Activated naive CD4-positive, alpha-beta T cell treated with anti-CD3 and anti-CD28 coated beads, Interleukin-2, amount 50 U/mL, for 72 hours (primary cell): ENCODE measurements around the gene PIRT. TPM values are rescaled to one million over a fixed set of nuclear protein-coding genes. Genes with fewer than 3 reads are reported as not detected.

ENCODE experiments used
- ATAC-seq, 2 donors: fragments of 150-1000 bp; cut with Tn5 transposase; 2 replicates each; pipeline ENCODE4 v1.10.0; 2021; ENCODE audit warnings: mild to moderate bottlenecking in 2 of 2, moderate library complexity in 2 of 2
- DNase-seq, 2 donors: peaks; one replicate each; pipeline ENCODE4 v3.0.0; 2021 to 2022; ENCODE audit warnings: low spot score in 2 of 2
- H3K27ac Mint-ChIP-seq, 2 donors: one replicate each; pipeline ENCODE4 v1.8.0; 2022; ENCODE audit warnings: mild to moderate bottlenecking in 2 of 2, mixed read lengths in 2 of 2
- H3K36me3 Mint-ChIP-seq, 2 donors: one replicate each; pipeline ENCODE4 v1.8.0; 2022; ENCODE audit warnings: mixed read lengths in 2 of 2
- H3K9me3 Mint-ChIP-seq, 2 donors: one replicate each; pipeline ENCODE4 v1.8.0; 2022; ENCODE audit warnings: mixed read lengths in 2 of 2
- total RNA-seq, 2 donors: library from RNA; stranded (reverse); gene quantifications; one replicate each; pipeline ENCODE4 v1.2.3, GENCODE V29; 2022

PIRT gene
- total RNA-seq, 2 donors from 2014 or later, result not detected

GRCh38 chr17:10836966-10837590 lies 809 bp downstream of the PIRT start:
- ATAC-seq (no peak), DNase-seq (no peak)
- no peaks in the 10 kb centered on the region for H3K9me3 Mint-ChIP-seq
- H3K27ac Mint-ChIP-seq, result no peak overlapping the region
- H3K36me3 Mint-ChIP-seq, result no peaks in the 10 kb centered on the region

GRCh38 chr17:10836145-10836544 lies 1.7 kb downstream of the PIRT start:
- Mint-ChIP-seq H3K27ac (no peak overlapping the region), H3K9me3 (no peaks in the 10 kb centered on the region), H3K36me3 (no peaks in the 10 kb centered on the region)
- DNase-seq, result no peak
- no peak for ATAC-seq

GRCh38 chr17:10831696-10832095 lies 6.2 kb downstream of the PIRT start:
- ATAC-seq, result no peak
- no peaks in the 10 kb centered on the region for H3K36me3 Mint-ChIP-seq
- peak overlapping the region in 1 of 2 donors; percentile 22 for H3K27ac Mint-ChIP-seq
- no peak for DNase-seq
- H3K9me3 Mint-ChIP-seq, result no peaks in the 10 kb centered on the region

- H3K9me3 Mint-ChIP-seq, result no peaks in the 10 kb centered on the region
- ATAC-seq, result no peak
- H3K27ac Mint-ChIP-seq, result no peak overlapping the region
- DNase-seq, result no peak
- H3K36me3 Mint-ChIP-seq, result no peaks in the 10 kb centered on the region
Measured at GRCh38 chr17:10827898-10828552, 9.9 kb downstream of the PIRT start.

- DNase-seq (no peak), ATAC-seq (no peak)
- no peak overlapping the region for H3K27ac Mint-ChIP-seq
- no peaks in the 10 kb centered on the region for H3K9me3 Mint-ChIP-seq
- H3K36me3 Mint-ChIP-seq, result no peaks in the 10 kb centered on the region
Measured at GRCh38 chr17:10824874-10825273, 13.0 kb downstream of the PIRT start.

- no peak for DNase-seq
- ATAC-seq, result no peak
- Mint-ChIP-seq H3K9me3 (no peaks in the 10 kb centered on the region), H3K27ac (no peak overlapping the region), H3K36me3 (no peaks in the 10 kb centered on the region)
Measured at GRCh38 chr17:10821770-10822169, 16.1 kb downstream of the PIRT start.

- no peak overlapping the region for H3K27ac Mint-ChIP-seq
- ATAC-seq, result no peak
- H3K9me3 Mint-ChIP-seq, result no peaks in the 10 kb centered on the region
- DNase-seq, result no peak
- H3K36me3 Mint-ChIP-seq, result no peaks in the 10 kb centered on the region
Measured at GRCh38 chr17:10821054-10821453, 16.8 kb downstream of the PIRT start.

GRCh38 chr17:10815319-10815718 lies 22.6 kb downstream of the PIRT start:
- Mint-ChIP-seq H3K9me3 (no peaks in the 10 kb centered on the region), H3K27ac (peak overlapping the region in 1 of 2 donors; percentile 63), H3K36me3 (no peaks in the 10 kb centered on the region)
- no peak for ATAC-seq
- no peak for DNase-seq

- ATAC-seq, result no peak
- H3K9me3 Mint-ChIP-seq, result no peaks in the 10 kb centered on the region
- DNase-seq, result no peak
- H3K27ac Mint-ChIP-seq, result no peak overlapping the region
- H3K36me3 Mint-ChIP-seq, result no peaks in the 10 kb centered on the region
Measured at GRCh38 chr17:10814075-10814474, 23.8 kb downstream of the PIRT start.

GRCh38 chr17:10812674-10813073 lies 25.2 kb downstream of the PIRT start:
- ATAC-seq (no peak), DNase-seq (no peak)
- no peak overlapping the region for H3K27ac Mint-ChIP-seq
- H3K36me3 Mint-ChIP-seq, result no peaks in the 10 kb centered on the region
- no peaks in the 10 kb centered on the region for H3K9me3 Mint-ChIP-seq

- no peak for ATAC-seq
- H3K36me3 Mint-ChIP-seq, result no peaks in the 10 kb centered on the region
Measured at GRCh38 chr17:10809605-10810004, 28.3 kb downstream of the PIRT start.

GRCh38 chr17:10807704-10808128 lies 30.2 kb downstream of the PIRT start:
- Mint-ChIP-seq H3K36me3 (no peaks in the 10 kb centered on the region), H3K27ac (no peak overlapping the region), H3K9me3 (no peaks in the 10 kb centered on the region)
- DNase-seq, result no peak
- ATAC-seq, result no peak

More at GRCh38 chr17:10809605-10810004, 28.3 kb downstream of the PIRT start:
- Mint-ChIP-seq H3K9me3 (no peaks in the 10 kb centered on the region), H3K27ac (no peak overlapping the region)
- DNase-seq, result no peak

- ATAC-seq (no peak), DNase-seq (no peak)
- H3K36me3 Mint-ChIP-seq, result no peaks in the 10 kb centered on the region
- H3K27ac Mint-ChIP-seq, result no peak overlapping the region
- H3K9me3 Mint-ChIP-seq, result no peaks in the 10 kb centered on the region
Measured at GRCh38 chr17:10806545-10807262, 31.2 kb downstream of the PIRT start.

- no peak for ATAC-seq
- H3K36me3 Mint-ChIP-seq, result no peaks in the 10 kb centered on the region
- H3K9me3 Mint-ChIP-seq, result no peaks in the 10 kb centered on the region
- DNase-seq, result no peak
- H3K27ac Mint-ChIP-seq, result no peak overlapping the region
Measured at GRCh38 chr17:10805911-10806310, 32.0 kb downstream of the PIRT start.

- no peaks in the 10 kb centered on the region for H3K36me3 Mint-ChIP-seq
- no peak for ATAC-seq
- H3K9me3 Mint-ChIP-seq, result no peaks in the 10 kb centered on the region
- no peak overlapping the region for H3K27ac Mint-ChIP-seq
- DNase-seq, result no peak
Measured at GRCh38 chr17:10804546-10804945, 33.3 kb downstream of the PIRT start.

- ATAC-seq, result no peak
- H3K27ac Mint-ChIP-seq, result no peak within 1 kb of the TSS
- no peaks in the 10 kb centered on the region for H3K9me3 Mint-ChIP-seq
- no peaks in the 10 kb centered on the region for H3K36me3 Mint-ChIP-seq
- DNase-seq, result no peak
Measured at GRCh38 chr17:10803830-10804475, 33.9 kb downstream of the PIRT start, which contains the start of gene TMEM238L. TMEM238L (minus strand) TSS chr17:10804099; CDS start chr17:10803963, 136 bp downstream.

GRCh38 chr17:10803350-10803749 lies 34.5 kb downstream of the PIRT start:
- DNase-seq (no peak), ATAC-seq (no peak)
- no peaks in the 10 kb centered on the region for H3K9me3 Mint-ChIP-seq
- H3K36me3 Mint-ChIP-seq, result no peaks in the 10 kb centered on the region
- no peak overlapping the region for H3K27ac Mint-ChIP-seq
